IMR-90 (cell line): ENCODE measurements around the gene PSMB5. TPM values are rescaled to one million over a fixed set of nuclear protein-coding genes. Genes with fewer than 3 reads are reported as not detected.

ENCODE experiments used
- CEBPB ChIP-seq: IDR thresholded peaks from 2 replicates; pipeline ENCODE4 v1.6.1; 2012; ENCODE audit warnings: low read depth, low read length, improper control_type of control experiment
- MAZ ChIP-seq: IDR thresholded peaks from 2 replicates; pipeline ENCODE4 v1.6.1; 2012; ENCODE audit warnings: low read depth, mild to moderate bottlenecking, low read length, improper control_type of control experiment, moderate library complexity, borderline replicate concordance
- polyA plus RNA-seq, 3 experiments: library from polyadenylated mRNA; depleted of rRNA; stranded (reverse); fragments of >200 nt; gene quantifications; 2 replicates each; pipeline ENCODE4 v1.2.3, GENCODE V29; 2012; ENCODE audit warnings: low replicate concordance in 1 of 3
- total RNA-seq: library from RNA; depleted of rRNA; stranded (reverse); fragments of >200 nt; gene quantifications from 2 replicates; pipeline ENCODE4 v1.2.3, GENCODE V29; 2012

Gene PSMB5
- total and polyA plus RNA-seq, 2 of the 4 experiments (the other 2 are of a cell fraction): 310 to 321 TPM

DNA sequence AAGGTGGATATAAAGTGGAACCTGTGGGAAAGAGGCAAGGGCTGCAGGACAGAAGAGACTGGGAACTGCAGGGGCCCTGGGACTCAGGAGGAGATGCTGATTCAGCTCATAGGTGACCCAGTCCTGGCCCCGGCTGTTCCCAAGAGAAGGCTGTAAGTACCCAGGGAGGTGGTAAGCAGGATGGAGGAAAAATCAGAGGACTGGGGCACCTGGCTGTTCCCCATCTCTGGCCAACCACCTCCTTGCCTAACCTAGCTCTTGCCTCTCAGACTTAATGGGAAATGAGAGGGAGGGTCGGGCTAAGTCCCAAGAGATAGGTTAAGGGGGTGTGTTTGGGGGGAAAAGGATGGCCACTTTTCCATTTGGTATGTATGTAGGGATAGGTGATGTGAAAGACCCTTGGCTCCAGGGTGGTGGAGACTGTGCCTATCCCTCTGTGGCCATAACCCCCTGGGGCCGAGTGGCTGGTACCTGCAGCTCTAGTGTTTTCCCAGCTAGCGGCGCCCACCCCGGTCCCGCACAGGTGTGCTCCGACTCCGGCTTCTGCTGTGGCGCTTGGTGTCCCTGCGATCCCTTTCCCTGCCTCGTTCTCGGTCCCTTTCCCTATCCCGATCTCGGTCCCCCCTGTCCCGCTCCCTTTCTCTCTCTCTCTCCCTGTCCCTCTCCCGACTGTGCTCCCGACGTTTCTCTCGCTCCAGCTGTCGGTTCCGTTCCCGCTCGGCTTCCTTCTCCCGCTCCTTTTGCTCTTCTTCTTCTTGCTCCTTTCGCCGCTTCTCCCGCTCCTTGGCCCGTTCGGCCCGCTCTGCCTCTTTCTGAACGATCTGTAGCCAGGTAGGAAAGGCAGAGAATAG lies 24.2 kb upstream of the PSMB5 start (continued):
- TF ChIP-seq CEBPB: no peak
- TF ChIP-seq MAZ: no peak
